ENCODE data around the gene CBFA2T3.
"Not testable (repeated sequence)": the region's sequence is repeated elsewhere in the genome, so short reads cannot be mapped to it uniquely, and the experiment has no call there.

Gene CBFA2T3

GRCh38 chr16:89012622-89012995 is 35.6 kb upstream of the CBFA2T3 start:
- Histone ChIP-seq H3K4me3 (ENCODE audit: low read length in 2 of 2) (no peak overlapping the region), H3K9me3 (ENCODE audit: control insufficient read depth in 2 of 2, low read length in 2 of 2) (no peaks in the 10 kb centered on the region), H3K36me3 (ENCODE audit: control insufficient read depth in 2 of 2, insufficient read depth in 2 of 2, low read length in 2 of 2) (no peaks in the 10 kb centered on the region), H3K9ac (ENCODE audit: low read depth in 1 of 2, low read length in 2 of 2) (no peak overlapping the region), H3K4me1 (ENCODE audit: control insufficient read depth in 2 of 2, insufficient read depth in 2 of 2, low read length in 2 of 2) (no peaks in the 10 kb centered on the region), H3K27me3 (ENCODE audit: control insufficient read depth in 2 of 2, insufficient read depth in 2 of 2, low read length in 2 of 2) (peaks cover 0 to 2% of the 10 kb centered on the region in 2 donors), H3K27ac (ENCODE audit: low read depth in 2 of 2, low read length in 2 of 2) (no peak overlapping the region)

- Histone ChIP-seq H3K9me3 (ENCODE audit: control insufficient read depth in 2 of 2, low read length in 2 of 2) (no peaks in the 10 kb centered on the region), H3K4me1 (ENCODE audit: control insufficient read depth in 2 of 2, insufficient read depth in 2 of 2, low read length in 2 of 2) (no peaks in the 10 kb centered on the region), H3K27ac (ENCODE audit: low read depth in 2 of 2, low read length in 2 of 2) (no peak overlapping the region), H3K36me3 (ENCODE audit: control insufficient read depth in 2 of 2, insufficient read depth in 2 of 2, low read length in 2 of 2) (no peaks in the 10 kb centered on the region), H3K27me3 (ENCODE audit: control insufficient read depth in 2 of 2, insufficient read depth in 2 of 2, low read length in 2 of 2) (peaks cover 0 to 2% of the 10 kb centered on the region in 2 donors), H3K9ac (ENCODE audit: low read depth in 1 of 2, low read length in 2 of 2) (no peak overlapping the region), H3K4me3 (ENCODE audit: low read length in 2 of 2) (no peak overlapping the region)
These were observed 35.1 kb upstream of the CBFA2T3 start for GRCh38 chr16:89011909-89012621.

GRCh38 chr16:89010210-89010925 is 33.4 kb upstream of the CBFA2T3 start:
- no peak overlapping the region for H3K4me3 ChIP-seq (ENCODE audit: low read length in 2 of 2)
- H3K27ac ChIP-seq (ENCODE audit: low read depth in 2 of 2, low read length in 2 of 2) = no peak overlapping the region
- H3K9me3 ChIP-seq (ENCODE audit: control insufficient read depth in 2 of 2, low read length in 2 of 2) = no peaks in the 10 kb centered on the region
- peaks cover 0 to 5% of the 10 kb centered on the region in 2 donors for H3K27me3 ChIP-seq (ENCODE audit: control insufficient read depth in 2 of 2, insufficient read depth in 2 of 2, low read length in 2 of 2)
- H3K36me3 ChIP-seq (ENCODE audit: control insufficient read depth in 2 of 2, insufficient read depth in 2 of 2, low read length in 2 of 2) = no peaks in the 10 kb centered on the region
- no peaks in the 10 kb centered on the region for H3K4me1 ChIP-seq (ENCODE audit: control insufficient read depth in 2 of 2, insufficient read depth in 2 of 2, low read length in 2 of 2)
- no peak overlapping the region for H3K9ac ChIP-seq (ENCODE audit: low read depth in 1 of 2, low read length in 2 of 2)

GRCh38 chr16:89009343-89010209 is 32.6 kb upstream of the CBFA2T3 start:
- H3K4me3 ChIP-seq (ENCODE audit: low read length in 2 of 2) = no peak overlapping the region
- H3K4me1 ChIP-seq (ENCODE audit: control insufficient read depth in 2 of 2, insufficient read depth in 2 of 2, low read length in 2 of 2) = no peaks in the 10 kb centered on the region
- peaks cover 0 to 8% of the 10 kb centered on the region in 2 donors for H3K27me3 ChIP-seq (ENCODE audit: control insufficient read depth in 2 of 2, insufficient read depth in 2 of 2, low read length in 2 of 2)
- no peak overlapping the region for H3K27ac ChIP-seq (ENCODE audit: low read depth in 2 of 2, low read length in 2 of 2)
- H3K9me3 ChIP-seq (ENCODE audit: control insufficient read depth in 2 of 2, low read length in 2 of 2) = no peaks in the 10 kb centered on the region
- no peaks in the 10 kb centered on the region for H3K36me3 ChIP-seq (ENCODE audit: control insufficient read depth in 2 of 2, insufficient read depth in 2 of 2, low read length in 2 of 2)
- no peak overlapping the region for H3K9ac ChIP-seq (ENCODE audit: low read depth in 1 of 2, low read length in 2 of 2)

- H3K4me1 ChIP-seq (ENCODE audit: control insufficient read depth in 2 of 2, insufficient read depth in 2 of 2, low read length in 2 of 2); H3K27ac ChIP-seq (ENCODE audit: low read depth in 2 of 2, low read length in 2 of 2); H3K36me3 ChIP-seq (ENCODE audit: control insufficient read depth in 2 of 2, insufficient read depth in 2 of 2, low read length in 2 of 2); H3K27me3 ChIP-seq (ENCODE audit: control insufficient read depth in 2 of 2, insufficient read depth in 2 of 2, low read length in 2 of 2); H3K4me3 ChIP-seq (ENCODE audit: low read length in 2 of 2); H3K9me3 ChIP-seq (ENCODE audit: control insufficient read depth in 2 of 2, low read length in 2 of 2); H3K9ac ChIP-seq (ENCODE audit: low read depth in 1 of 2, low read length in 2 of 2): not testable (repeated sequence)
These were observed 31.8 kb upstream of the CBFA2T3 start for GRCh38 chr16:89008796-89009195.

GRCh38 chr16:89007371-89008249 is 30.6 kb upstream of the CBFA2T3 start:
- Histone ChIP-seq H3K4me3 (ENCODE audit: low read length in 2 of 2) (no peak overlapping the region), H3K9ac (ENCODE audit: low read depth in 1 of 2, low read length in 2 of 2) (no peak overlapping the region), H3K27ac (ENCODE audit: low read depth in 2 of 2, low read length in 2 of 2) (no peak overlapping the region), H3K4me1 (ENCODE audit: control insufficient read depth in 2 of 2, insufficient read depth in 2 of 2, low read length in 2 of 2) (no peaks in the 10 kb centered on the region), H3K27me3 (ENCODE audit: control insufficient read depth in 2 of 2, insufficient read depth in 2 of 2, low read length in 2 of 2) (peaks cover 0 to 5% of the 10 kb centered on the region in 2 donors), H3K36me3 (ENCODE audit: control insufficient read depth in 2 of 2, insufficient read depth in 2 of 2, low read length in 2 of 2) (no peaks in the 10 kb centered on the region), H3K9me3 (ENCODE audit: control insufficient read depth in 2 of 2, low read length in 2 of 2) (no peaks in the 10 kb centered on the region)

- Histone ChIP-seq H3K27ac (ENCODE audit: low read depth in 2 of 2, low read length in 2 of 2) (no peak overlapping the region), H3K9ac (ENCODE audit: low read depth in 1 of 2, low read length in 2 of 2) (no peak overlapping the region), H3K4me3 (ENCODE audit: low read length in 2 of 2) (no peak overlapping the region), H3K27me3 (ENCODE audit: control insufficient read depth in 2 of 2, insufficient read depth in 2 of 2, low read length in 2 of 2) (peaks cover 0 to 5% of the 10 kb centered on the region in 2 donors), H3K9me3 (ENCODE audit: control insufficient read depth in 2 of 2, low read length in 2 of 2) (peaks cover 0 to under 1% of the 10 kb centered on the region in 2 donors), H3K36me3 (ENCODE audit: control insufficient read depth in 2 of 2, insufficient read depth in 2 of 2, low read length in 2 of 2) (no peaks in the 10 kb centered on the region), H3K4me1 (ENCODE audit: control insufficient read depth in 2 of 2, insufficient read depth in 2 of 2, low read length in 2 of 2) (no peaks in the 10 kb centered on the region)
These were observed 29.2 kb upstream of the CBFA2T3 start for GRCh38 chr16:89006036-89006752.

- Histone ChIP-seq H3K4me1 (ENCODE audit: control insufficient read depth in 2 of 2, insufficient read depth in 2 of 2, low read length in 2 of 2) (no peaks in the 10 kb centered on the region), H3K27ac (ENCODE audit: low read depth in 2 of 2, low read length in 2 of 2) (no peak overlapping the region), H3K9ac (ENCODE audit: low read depth in 1 of 2, low read length in 2 of 2) (no peak overlapping the region), H3K27me3 (ENCODE audit: control insufficient read depth in 2 of 2, insufficient read depth in 2 of 2, low read length in 2 of 2) (peaks cover 0 to 5% of the 10 kb centered on the region in 2 donors), H3K4me3 (ENCODE audit: low read length in 2 of 2) (no peak overlapping the region), H3K9me3 (ENCODE audit: control insufficient read depth in 2 of 2, low read length in 2 of 2) (peaks cover 0 to 2% of the 10 kb centered on the region in 2 donors), H3K36me3 (ENCODE audit: control insufficient read depth in 2 of 2, insufficient read depth in 2 of 2, low read length in 2 of 2) (no peaks in the 10 kb centered on the region)
These were observed 28.4 kb upstream of the CBFA2T3 start for GRCh38 chr16:89005201-89006035.

All from mucosa of rectum (tissue), 2 donors.